Skeletal muscle tissue (tissue), 4 donors: Measurements from ENCODE around the gene GNG10. TPM values are rescaled to one million over a fixed set of nuclear protein-coding genes. Genes with fewer than 3 reads are reported as not detected.
A peak's percentile ranks its signal among the peaks of the same experiment; 100 is the strongest.
"Not testable (repeated sequence)": the region's sequence is repeated elsewhere in the genome, so short reads cannot be mapped to it uniquely, and the experiment has no call there.

Experiments
- H3K27ac ChIP-seq: one replicate; pipeline ENCODE4 v1.7.0; 2013; ENCODE audit warnings: mild to moderate bottlenecking, low read depth, low read length, inconsistent platforms
- H3K27me3 ChIP-seq, 3 donors: one replicate each; pipeline ENCODE4 v1.7.0; 2013; ENCODE audit warnings: low read length in 3 of 3; ENCODE audit not compliant: control insufficient read depth in 3 of 3, insufficient read depth in 3 of 3
- H3K36me3 ChIP-seq, 3 donors: one replicate each; pipeline ENCODE4 v1.7.0; 2013; ENCODE audit warnings: low read length in 3 of 3; ENCODE audit not compliant: control insufficient read depth in 3 of 3, insufficient read depth in 3 of 3
- H3K4me1 ChIP-seq, 3 donors: one replicate each; pipeline ENCODE4 v1.7.0; 2013; ENCODE audit warnings: low read length in 3 of 3, mild to moderate bottlenecking in 3 of 3; ENCODE audit not compliant: control insufficient read depth in 3 of 3, insufficient read depth in 3 of 3
- H3K4me3 ChIP-seq, 3 donors: one replicate each; pipeline ENCODE4 v1.7.0; 2013; ENCODE audit warnings: low read length in 3 of 3
- H3K9ac ChIP-seq, 3 donors: one replicate each; pipeline ENCODE4 v1.7.0; 2013; ENCODE audit warnings: low read length in 3 of 3, mild to moderate bottlenecking in 3 of 3, moderate library complexity in 2 of 3, low read depth in 1 of 3
- H3K9me3 ChIP-seq, 3 donors: one replicate each; pipeline ENCODE4 v1.7.0; 2013; ENCODE audit warnings: low read length in 3 of 3; ENCODE audit not compliant: control insufficient read depth in 3 of 3
- total RNA-seq: library from RNA; depleted of rRNA; stranded (reverse); fragments of >200 nt; gene quantifications from one replicate; pipeline ENCODE4 v1.2.3, GENCODE V29; 2014
- donor health status: Osteomylitis.

The GNG10 gene
- total RNA-seq = 20.9 TPM

DNA sequence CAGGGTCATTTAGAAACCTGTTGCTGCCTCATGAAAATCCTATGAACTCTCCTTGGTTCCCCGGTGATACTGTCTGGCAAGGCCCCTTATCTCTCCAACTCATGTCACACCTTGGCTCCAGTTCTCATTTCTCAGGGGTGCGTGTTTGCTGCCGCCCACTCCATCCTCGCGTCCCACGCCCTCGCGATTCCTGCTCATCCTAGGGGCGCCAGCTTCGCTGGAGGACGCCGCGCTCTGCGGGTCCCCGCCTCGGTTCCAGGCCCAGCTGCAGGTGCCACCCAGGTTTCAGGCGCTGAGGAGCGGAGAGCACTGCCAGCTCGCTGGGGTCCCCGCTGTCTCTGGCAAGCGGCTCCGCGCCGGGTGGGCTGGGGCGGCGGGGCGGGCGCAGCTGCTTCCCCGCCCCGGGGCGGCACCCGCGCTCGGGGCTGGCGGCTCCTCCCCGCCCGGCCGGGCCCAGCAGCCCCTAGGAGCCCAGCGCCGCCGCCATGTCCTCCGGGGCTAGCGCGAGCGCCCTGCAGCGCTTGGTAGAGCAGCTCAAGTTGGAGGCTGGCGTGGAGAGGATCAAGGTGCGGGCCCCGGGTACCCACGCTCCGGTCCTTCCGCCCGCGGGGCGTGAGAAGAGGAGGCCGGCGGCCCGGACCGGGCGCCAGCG is at the start of gene GNG10:
Gene GNG10 (plus strand): TSS at position 456 of the 652 bp plus-strand sequence. CDS start 30 bp downstream, at position 486.
- peaks cover 7 to 17% (median 16%) of the 10 kb centered on the region in 3 donors for H3K4me1 ChIP-seq

DNA sequence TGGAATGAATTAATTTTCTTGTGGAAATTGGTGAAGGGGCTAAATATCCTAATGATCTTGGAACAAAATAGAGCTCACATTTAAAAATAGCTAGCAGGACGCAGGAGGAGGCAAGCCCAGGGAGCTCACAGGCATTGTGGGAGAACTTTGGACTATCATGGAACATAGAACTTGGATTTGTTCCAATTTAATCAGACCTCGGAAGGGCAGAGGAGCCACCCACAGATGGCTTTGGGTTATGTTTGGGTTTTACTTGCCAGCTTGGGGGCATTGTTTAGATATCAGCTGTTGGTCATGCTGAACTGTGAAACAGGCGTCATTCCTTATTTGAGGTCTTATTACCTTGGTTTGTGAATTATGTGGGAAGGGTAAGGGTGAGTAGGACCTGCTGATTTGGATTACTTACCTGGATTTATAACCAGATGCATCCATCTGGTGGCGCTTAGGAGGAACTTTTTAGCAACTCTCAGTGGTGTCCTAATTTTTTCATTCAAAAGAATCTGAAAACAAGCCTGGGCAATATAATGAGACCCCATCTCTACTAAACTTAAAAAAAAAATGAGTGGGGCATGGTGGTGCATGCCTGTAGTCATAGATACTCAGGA is 47.9 kb upstream of the GNG10 start:
- Histone ChIP-seq H3K36me3 (no peaks in the 10 kb centered on the region), H3K4me3 (no peak overlapping the region), H3K27me3 (peaks cover 5 to 9% (median 7%) of the 10 kb centered on the region in 3 donors), H3K27ac (no peak overlapping the region), H3K9ac (no peak overlapping the region), H3K9me3 (no peaks in the 10 kb centered on the region), H3K4me1 (no peaks in the 10 kb centered on the region)

More for the DNA sequence above, at the start of gene GNG10:
- Histone ChIP-seq H3K9ac (peak within 1 kb of the TSS; percentile 68 to 78 (median 77)), H3K4me3 (peak within 1 kb of the TSS; percentile 79 to 82 (median 80)), H3K9me3 (no peaks in the 10 kb centered on the region), H3K36me3 (no peaks in the 10 kb centered on the region), H3K27ac (peak within 1 kb of the TSS; percentile 60), H3K27me3 (no peaks in the 10 kb centered on the region)

DNA sequence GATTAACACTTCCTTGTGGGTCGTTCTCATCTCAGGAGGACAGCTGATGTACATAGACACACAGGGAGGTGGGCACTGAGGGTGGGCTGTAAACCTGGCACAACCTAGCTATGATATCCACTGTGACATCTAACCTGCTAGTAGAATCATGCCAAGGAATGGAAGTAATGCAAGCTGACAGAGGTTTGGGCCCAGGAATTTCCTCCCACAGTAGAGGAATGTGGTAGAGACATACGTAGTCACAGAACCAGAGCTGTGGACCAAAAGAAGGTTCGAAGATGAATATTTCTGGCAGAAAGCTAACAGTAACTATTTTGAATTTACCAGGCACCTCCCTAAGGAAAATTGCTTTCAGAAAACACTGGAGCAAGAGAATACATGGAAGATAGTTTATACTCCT is 45.5 kb upstream of the GNG10 start:
- no peak overlapping the region for H3K4me3 ChIP-seq
- H3K27ac ChIP-seq = no peak overlapping the region
- H3K9me3 ChIP-seq = no peaks in the 10 kb centered on the region
- H3K4me1 ChIP-seq = no peaks in the 10 kb centered on the region
- no peaks in the 10 kb centered on the region for H3K36me3 ChIP-seq
- H3K9ac ChIP-seq = no peak overlapping the region
- H3K27me3 ChIP-seq = peaks cover 0 to 5% (median 0%) of the 10 kb centered on the region in 3 donors

DNA sequence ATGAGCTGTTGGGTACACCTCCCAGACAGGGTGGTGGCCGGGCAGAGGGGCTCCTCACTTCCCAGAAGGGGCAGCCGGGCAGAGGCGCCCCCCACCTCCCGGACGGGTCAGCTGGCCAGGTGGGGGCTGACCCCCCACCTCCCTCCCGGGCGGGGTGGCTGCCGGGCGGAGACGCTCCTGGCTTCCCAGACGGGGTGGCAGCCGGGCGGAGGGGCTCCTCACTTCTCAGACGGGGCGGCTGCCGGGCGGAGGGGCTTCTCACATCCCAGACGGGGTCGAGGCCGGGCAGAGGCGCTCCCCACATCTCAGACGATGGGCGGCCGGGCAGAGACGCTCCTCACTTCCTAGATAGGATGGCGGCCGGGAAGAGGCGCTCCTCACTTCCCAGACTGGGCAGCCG is 44.1 kb upstream of the GNG10 start:
- not testable (repeated sequence) for H3K27ac ChIP-seq, H3K36me3 ChIP-seq, H3K4me1 ChIP-seq

DNA sequence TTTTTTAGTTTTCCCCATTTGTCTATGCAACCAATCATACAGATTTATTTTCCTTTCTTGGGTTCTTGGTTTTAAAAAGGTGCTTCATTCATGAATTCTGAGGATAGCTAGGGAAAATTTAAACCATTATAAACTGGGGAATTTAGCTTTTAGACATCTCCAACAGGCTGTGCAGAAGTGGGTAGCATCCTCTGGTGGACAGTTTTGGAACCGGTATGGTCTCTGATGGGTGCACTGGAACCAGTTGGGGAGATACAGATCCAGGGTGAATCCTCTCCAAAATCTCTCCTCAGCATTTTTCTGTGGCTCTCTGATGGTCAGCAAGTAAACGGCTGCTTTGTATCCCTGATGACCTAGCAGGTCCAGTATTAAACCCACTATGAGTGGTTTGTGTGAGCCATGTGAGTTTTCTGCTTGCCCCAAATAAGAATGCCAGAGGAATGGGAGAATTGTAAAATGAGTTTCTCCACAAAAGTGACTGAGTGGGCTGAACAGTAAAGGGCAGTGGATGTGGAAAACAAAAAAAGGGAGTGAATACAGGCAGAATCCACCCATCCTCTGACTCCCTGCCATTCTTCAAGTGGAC is 39.4 kb upstream of the GNG10 start:
- Histone ChIP-seq H3K9me3 (no peaks in the 10 kb centered on the region), H3K9ac (no peak overlapping the region), H3K27ac (no peak overlapping the region), H3K27me3 (no peaks in the 10 kb centered on the region), H3K36me3 (no peaks in the 10 kb centered on the region), H3K4me3 (no peak overlapping the region), H3K4me1 (no peaks in the 10 kb centered on the region)

More for the DNA sequence above, 44.1 kb upstream of the GNG10 start:
- not testable (repeated sequence) for H3K4me3 ChIP-seq, H3K27me3 ChIP-seq, H3K9ac ChIP-seq, H3K9me3 ChIP-seq

DNA sequence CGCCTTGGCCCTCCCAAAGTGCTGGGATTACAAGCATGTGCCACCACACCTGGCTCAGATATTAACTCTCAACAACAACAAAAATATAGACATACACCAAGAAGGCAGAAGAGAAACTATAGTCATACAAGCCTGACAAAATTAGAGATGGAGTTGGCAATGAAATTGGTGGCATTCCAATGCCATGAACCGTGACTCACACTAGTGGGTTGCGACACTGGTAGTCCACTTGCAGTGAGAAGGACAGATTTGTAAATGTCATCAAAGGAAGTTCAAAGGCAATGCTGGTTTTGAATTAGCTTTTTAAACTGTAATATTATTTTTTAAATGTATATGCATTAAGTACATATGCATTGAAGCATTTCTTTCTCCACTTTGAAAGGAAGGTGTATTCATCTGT is 38.8 kb upstream of the GNG10 start:
- Histone ChIP-seq H3K4me1 (no peaks in the 10 kb centered on the region), H3K9me3 (no peaks in the 10 kb centered on the region), H3K27ac (no peak overlapping the region), H3K27me3 (no peaks in the 10 kb centered on the region), H3K9ac (no peak overlapping the region), H3K4me3 (no peak overlapping the region), H3K36me3 (no peaks in the 10 kb centered on the region)

DNA sequence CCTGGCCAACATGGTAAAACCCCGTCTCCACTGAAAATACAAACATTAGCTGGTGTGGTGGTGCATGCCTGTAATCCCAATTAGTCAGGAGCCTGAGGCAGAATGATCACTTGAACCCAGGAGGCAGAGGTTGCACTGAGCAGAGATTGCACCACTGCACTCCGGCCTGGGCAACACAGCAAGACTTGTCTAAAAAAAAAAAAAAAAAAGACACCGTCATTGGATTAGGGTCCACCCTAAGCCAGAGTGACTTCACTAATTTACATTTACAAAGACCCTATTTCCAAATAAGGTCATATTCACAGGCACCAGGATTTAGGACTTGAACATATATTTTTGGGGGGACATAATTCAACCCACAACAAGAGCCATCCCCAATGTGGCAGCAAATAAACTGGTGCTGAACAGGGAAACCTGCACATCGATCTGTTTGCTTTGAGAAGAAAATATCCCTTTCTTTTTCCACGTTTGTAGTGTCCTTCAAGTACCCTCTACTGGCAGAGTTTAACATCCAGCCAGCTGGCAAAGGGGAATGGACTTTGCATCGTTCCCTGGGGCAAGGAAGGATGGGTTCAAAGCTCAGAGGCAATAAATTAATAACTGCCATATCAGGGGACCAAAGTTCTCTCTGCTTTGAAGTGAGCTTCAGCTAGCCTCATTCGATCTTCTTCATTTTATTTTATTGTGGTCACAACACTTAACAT is 34.0 kb upstream of the GNG10 start:
- Histone ChIP-seq H3K27me3 (no peaks in the 10 kb centered on the region), H3K4me3 (no peak overlapping the region), H3K9ac (no peak overlapping the region), H3K9me3 (no peaks in the 10 kb centered on the region), H3K4me1 (peaks cover 10 to 17% (median 13%) of the 10 kb centered on the region in 3 donors), H3K36me3 (no peaks in the 10 kb centered on the region), H3K27ac (no peak overlapping the region)

DNA sequence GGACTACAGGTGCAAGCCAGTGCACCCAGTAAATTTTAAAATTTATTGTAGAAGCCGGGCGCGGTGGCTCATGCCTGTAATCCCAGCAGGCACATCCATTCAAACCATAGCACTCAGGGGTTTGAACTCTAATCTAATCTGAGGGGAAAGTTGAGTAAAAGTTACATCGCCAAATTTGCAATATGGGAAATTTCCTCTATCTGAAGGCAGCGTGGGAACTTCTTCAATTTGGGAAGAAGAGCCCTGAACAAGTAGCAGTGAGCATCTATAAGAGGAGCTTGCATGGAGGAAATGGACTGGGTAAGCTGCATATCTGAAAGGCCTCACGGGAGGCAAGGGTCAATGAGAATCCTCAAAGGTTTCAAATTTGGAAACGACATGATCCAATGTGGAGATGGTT is 33.0 kb upstream of the GNG10 start:
- Histone ChIP-seq H3K4me3 (no peak overlapping the region), H3K27ac (no peak overlapping the region), H3K27me3 (no peaks in the 10 kb centered on the region), H3K9me3 (no peaks in the 10 kb centered on the region), H3K36me3 (no peaks in the 10 kb centered on the region), H3K4me1 (peaks cover 12 to 27% (median 17%) of the 10 kb centered on the region in 3 donors), H3K9ac (no peak overlapping the region)

DNA sequence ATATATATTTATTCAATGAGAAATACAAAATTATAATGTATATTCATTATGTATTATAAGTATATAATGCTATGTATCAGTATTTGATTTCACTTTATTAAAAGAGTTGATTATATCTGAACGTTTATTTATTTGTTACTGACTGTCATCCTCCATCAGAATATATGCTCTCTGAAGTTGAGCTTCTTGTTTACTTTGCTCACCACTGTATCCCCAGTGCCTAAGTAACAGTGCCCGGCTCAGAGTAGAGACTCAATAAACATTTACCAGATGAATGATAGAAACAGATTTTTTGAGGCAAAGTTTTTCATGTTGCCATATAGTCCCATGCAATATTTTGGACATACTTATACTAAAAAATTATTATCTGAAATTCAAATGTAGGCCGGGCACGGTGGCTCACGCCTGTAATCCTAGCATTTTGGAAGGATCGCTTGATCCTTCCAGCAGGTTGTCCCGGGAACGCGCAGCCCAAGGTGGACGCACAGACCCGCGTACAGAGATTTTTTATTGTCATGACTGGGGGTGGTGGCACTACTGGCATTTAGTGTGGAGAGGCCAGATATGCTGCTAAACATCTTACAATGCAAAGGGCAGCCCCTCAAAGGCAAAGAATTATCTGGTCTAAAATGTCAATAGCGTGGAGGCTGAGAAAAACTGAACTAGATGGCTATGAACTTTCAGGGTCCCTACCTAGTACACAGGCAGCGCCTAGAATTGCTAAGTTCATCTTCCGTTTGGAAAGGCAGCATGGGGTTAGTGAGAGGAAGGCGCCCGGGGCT is 31.0 kb upstream of the GNG10 start:
- no peaks in the 10 kb centered on the region for H3K27me3 ChIP-seq
- peak overlapping the region; percentile 75 to 95 (median 94) for H3K9ac ChIP-seq
- no peaks in the 10 kb centered on the region for H3K9me3 ChIP-seq
- H3K4me3 ChIP-seq = peak overlapping the region; percentile 84 to 98 (median 98)
- peaks cover 13 to 38% (median 17%) of the 10 kb centered on the region in 3 donors for H3K4me1 ChIP-seq
- no peak overlapping the region for H3K27ac ChIP-seq
- no peaks in the 10 kb centered on the region for H3K36me3 ChIP-seq
